GM06990 (cell line): Measurements from ENCODE around the gene TTC33.

ENCODE experiments used
- DNase-seq: peaks from one replicate; pipeline ENCODE4 v3.0.0-alpha.2; 2011; ENCODE audit not compliant: insufficient read length; ENCODE audit errors: extremely low read depth
- H3K27me3 ChIP-seq: replicated peaks from 2 replicates; pipeline ENCODE4 v1.6.0; 2011; ENCODE audit warnings: low read length; ENCODE audit not compliant: control insufficient read depth, insufficient read depth
- H3K36me3 ChIP-seq: 2 replicates; pipeline ENCODE4 v1.5.1; 2011; ENCODE audit warnings: low read length; ENCODE audit not compliant: control insufficient read depth, insufficient read depth
- H3K4me3 ChIP-seq: replicated peaks from 2 replicates; pipeline ENCODE4 v1.5.1; 2011; ENCODE audit warnings: low read depth, mild to moderate bottlenecking, control low read depth, low read length
- TF ChIP-seq, protein P1 (sequence below): IDR thresholded peaks from 2 replicates; pipeline ENCODE4 v1.5.1; 2011; ENCODE audit warnings: low read length, control low read depth, mild to moderate bottlenecking, inconsistent platforms; ENCODE audit not compliant: insufficient read depth, poor library complexity, severe bottlenecking

The TTC33 gene

DNA sequence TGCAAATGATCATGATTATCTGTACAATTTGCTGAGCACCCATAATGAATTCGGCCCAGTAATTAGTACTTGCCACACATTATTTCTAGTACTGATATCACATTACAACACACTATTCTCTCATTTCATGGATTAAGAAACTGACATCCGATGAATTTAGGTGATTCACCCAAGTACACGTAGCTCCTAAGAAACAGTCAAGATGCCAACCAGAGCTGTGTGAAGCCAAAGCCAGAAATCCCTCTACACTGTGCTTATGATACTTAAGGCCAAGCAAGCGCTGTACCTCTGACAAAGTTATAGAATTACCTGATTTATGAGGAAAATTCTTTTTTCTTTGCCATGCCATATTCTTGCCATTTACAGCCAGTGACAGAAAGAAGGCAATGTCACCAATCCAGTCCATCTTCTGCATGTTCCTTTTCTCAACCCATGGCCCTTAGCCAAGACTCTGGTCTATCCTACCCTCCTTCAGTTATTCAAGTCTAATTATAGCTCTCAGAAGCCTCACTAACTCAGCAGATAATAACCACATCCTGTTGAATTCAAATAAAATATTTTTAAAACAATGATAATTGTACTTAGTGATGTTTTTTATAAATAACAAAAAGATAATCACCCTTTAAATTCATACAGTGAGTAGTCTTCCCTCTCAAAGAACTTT, 150.3 kb downstream of the TTC33 start:
- DNase-seq, result no peak

GRCh38 chr5:40603378-40603777, 152.4 kb downstream of the TTC33 start:
- Histone ChIP-seq H3K36me3 (no peaks in the 10 kb centered on the region), H3K27me3 (no peaks in the 10 kb centered on the region; the same call in 1 of the 2 replicates), H3K4me3 (no peak overlapping the region)
- TF ChIP-seq, protein P1, sequence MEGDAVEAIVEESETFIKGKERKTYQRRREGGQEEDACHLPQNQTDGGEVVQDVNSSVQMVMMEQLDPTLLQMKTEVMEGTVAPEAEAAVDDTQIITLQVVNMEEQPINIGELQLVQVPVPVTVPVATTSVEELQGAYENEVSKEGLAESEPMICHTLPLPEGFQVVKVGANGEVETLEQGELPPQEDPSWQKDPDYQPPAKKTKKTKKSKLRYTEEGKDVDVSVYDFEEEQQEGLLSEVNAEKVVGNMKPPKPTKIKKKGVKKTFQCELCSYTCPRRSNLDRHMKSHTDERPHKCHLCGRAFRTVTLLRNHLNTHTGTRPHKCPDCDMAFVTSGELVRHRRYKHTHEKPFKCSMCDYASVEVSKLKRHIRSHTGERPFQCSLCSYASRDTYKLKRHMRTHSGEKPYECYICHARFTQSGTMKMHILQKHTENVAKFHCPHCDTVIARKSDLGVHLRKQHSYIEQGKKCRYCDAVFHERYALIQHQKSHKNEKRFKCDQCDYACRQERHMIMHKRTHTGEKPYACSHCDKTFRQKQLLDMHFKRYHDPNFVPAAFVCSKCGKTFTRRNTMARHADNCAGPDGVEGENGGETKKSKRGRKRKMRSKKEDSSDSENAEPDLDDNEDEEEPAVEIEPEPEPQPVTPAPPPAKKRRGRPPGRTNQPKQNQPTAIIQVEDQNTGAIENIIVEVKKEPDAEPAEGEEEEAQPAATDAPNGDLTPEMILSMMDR, result no peak
- DNase-seq, result no peak

More for the DNA sequence above, 150.3 kb downstream of the TTC33 start:
- no peaks in the 10 kb centered on the region for H3K27me3 ChIP-seq
- TF ChIP-seq, protein P1, result no peak
- no peak overlapping the region for H3K4me3 ChIP-seq
- no peaks in the 10 kb centered on the region for H3K36me3 ChIP-seq

DNA sequence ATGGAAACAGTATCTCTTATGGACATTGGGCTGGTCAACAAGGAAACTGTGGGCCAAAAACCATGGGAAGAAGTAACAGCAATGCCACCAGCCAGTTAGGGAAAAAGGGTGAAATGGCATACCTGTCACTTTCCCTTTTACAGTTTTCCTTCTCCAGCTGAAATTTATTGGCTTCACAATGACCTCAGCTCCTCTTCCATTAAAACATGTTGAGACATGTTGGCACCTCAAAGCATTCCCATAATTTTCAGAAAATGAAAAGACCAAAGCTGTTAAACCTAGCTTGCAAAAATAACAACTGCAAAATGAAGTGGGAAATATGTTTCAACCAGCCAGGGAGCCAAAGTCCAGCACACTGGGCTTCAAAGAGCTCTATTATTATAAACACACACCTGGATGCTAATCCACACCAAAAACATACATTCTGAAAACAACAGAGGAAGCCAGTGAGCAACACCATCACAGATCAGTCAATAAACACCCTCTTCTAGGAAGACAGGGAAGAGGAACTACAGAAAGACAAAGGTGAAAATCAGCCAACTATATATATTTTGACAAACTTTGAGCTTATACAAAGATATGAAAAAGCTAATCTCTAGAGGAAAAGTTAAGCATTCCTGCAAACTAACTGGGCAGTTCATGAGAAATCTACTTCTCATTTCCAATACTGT, 154.4 kb downstream of the TTC33 start:
- H3K4me3 ChIP-seq, result no peak overlapping the region
- no peaks in the 10 kb centered on the region; the same call in 1 of the 2 replicates for H3K27me3 ChIP-seq
- DNase-seq, result no peak
- TF ChIP-seq, protein P1, result no peak
- H3K36me3 ChIP-seq, result no peaks in the 10 kb centered on the region

DNA sequence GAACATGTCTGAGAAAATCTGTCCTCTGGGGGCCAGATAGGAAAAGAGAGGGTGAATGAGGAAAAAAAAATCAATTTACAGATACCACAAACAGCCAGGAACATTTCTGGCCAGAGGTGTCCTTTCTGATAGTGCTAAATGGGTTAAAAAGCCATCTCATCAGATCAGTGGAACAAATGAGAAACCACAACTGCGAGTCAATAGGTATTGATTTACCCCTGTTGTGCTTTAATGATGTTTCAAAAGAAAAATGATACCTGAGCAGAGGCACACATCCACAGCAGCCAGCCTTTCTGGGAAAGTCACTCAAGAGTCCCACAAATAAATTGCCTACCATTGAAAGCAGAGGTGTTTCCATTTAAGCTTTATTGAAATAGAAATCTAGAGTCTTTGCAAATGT, 155.4 kb downstream of the TTC33 start:
- TF ChIP-seq, protein P1, result no peak
- Histone ChIP-seq H3K36me3 (no peaks in the 10 kb centered on the region), H3K27me3 (no peaks in the 10 kb centered on the region; the same call in 1 of the 2 replicates), H3K4me3 (no peak overlapping the region)
- DNase-seq, result no peak

- H3K27me3 ChIP-seq, result no peaks in the 10 kb centered on the region; the same call in 1 of the 2 replicates
- H3K4me3 ChIP-seq, result no peak overlapping the region
Observed at GRCh38 chr5:40599676-40600075, 156.1 kb downstream of the TTC33 start.

More at GRCh38 chr5:40599676-40600075, 156.1 kb downstream of the TTC33 start:
- TF ChIP-seq, protein P1, result no peak
- no peak for DNase-seq
- H3K36me3 ChIP-seq, result no peaks in the 10 kb centered on the region
